ENCODE data around the gene SLC22A2. TPM values are rescaled to one million over a fixed set of nuclear protein-coding genes. Genes with fewer than 3 reads are reported as not detected.

Gene SLC22A2
- total RNA-seq, 2 donors from 2014 or later, result not detected

DNA sequence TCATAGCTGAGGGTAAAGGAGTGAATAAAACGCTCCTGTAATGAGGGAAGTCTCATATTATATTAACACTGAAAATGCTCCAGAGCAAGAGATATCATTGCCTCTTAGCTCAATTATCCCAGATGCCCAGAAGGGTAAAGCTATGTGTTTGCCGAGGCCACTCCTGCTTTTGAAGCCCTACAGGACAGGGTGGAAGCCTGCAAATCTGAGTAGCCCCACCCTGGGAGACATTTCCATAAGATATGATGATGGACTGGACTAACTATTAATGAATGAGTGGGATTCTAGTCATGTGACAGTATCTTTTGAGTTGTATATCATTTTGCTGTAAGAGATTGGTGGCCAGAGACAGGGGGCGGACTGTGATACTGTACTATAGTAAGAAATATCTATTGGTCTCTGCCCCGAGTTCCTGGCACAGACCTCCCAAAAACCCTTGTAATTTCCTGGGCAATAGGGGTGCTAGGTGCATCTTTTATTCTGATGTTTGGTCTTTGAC lies 10.5 kb upstream of the SLC22A2 start:
- H3K27me3 Mint-ChIP-seq, result peaks cover 19% of the 10 kb centered on the region
- H3K36me3 Mint-ChIP-seq (ENCODE audit: low read depth), result no peaks in the 10 kb centered on the region
- H3K9me3 ChIP-seq (ENCODE audit: control insufficient read depth, low read length, poor library complexity, severe bottlenecking), result no peaks in the 10 kb centered on the region
- DNase-seq (no peak), ATAC-seq (no peak)
- no peak overlapping the region for H3K4me3 Mint-ChIP-seq
- peaks cover 9% of the 10 kb centered on the region for H3K4me1 Mint-ChIP-seq
- no peak overlapping the region for H3K27ac Mint-ChIP-seq

DNA sequence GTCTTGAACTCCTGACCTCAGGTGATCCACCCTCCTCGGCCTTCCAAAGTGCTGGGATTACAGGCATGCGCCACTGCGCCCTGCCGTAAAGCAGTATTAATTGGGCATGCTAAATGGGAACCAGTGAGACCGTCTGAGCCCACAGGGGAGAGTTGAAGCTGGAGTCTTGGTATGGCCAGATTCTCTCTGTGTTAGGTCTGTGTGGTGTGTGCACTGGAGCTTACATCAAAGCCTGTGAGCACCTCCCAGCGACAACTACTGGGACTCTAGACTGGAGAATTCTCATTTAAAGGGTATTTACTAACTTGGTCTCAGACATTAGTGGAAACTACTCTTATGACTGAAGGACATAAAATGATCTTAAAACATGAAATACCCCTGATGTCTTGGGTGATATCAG lies 8.5 kb upstream of the SLC22A2 start:
- no peaks in the 10 kb centered on the region for H3K36me3 Mint-ChIP-seq (ENCODE audit: low read depth)
- ATAC-seq (no peak), DNase-seq (no peak)
- H3K4me3 Mint-ChIP-seq, result no peak overlapping the region
- no peak overlapping the region for H3K27ac Mint-ChIP-seq
- H3K4me1 Mint-ChIP-seq, result peaks cover 7% of the 10 kb centered on the region
- H3K9me3 ChIP-seq (ENCODE audit: control insufficient read depth, low read length, poor library complexity, severe bottlenecking), result no peaks in the 10 kb centered on the region
- peaks cover 21% of the 10 kb centered on the region for H3K27me3 Mint-ChIP-seq

DNA sequence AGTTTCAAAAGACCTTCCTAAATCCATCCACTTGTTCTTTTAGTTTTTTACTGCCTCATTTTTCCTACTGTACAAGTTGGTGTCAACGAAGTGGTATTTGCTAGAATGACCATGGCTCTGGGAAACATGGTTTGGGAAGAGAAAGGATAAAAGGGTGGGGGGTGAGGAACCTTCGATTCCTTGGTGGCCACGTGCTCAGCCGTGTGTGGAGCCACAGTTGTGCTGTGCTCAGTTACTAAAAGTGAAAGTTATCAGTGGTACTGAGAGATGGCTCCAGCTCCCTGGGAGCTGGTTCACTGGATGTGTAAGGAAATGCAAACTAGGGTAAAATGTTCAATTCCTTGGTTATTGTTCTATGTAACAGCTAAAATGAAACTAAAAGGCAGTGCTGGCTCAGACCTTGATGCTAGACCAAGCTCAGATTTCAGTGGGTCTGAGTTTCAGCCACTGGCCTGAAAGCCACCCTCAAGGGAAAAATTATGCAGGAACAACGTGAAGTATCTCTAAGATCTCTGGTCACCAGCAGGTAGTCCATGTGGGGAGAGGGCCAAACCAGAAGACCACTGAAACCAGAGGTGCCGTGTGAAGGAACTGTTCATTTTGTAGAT lies 7.4 kb upstream of the SLC22A2 start:
- Mint-ChIP-seq H3K4me1 (peaks cover 7% of the 10 kb centered on the region), H3K4me3 (peak overlapping the region; percentile 9), H3K27ac (no peak overlapping the region), H3K27me3 (peaks cover 24% of the 10 kb centered on the region), H3K36me3 (ENCODE audit: low read depth) (no peaks in the 10 kb centered on the region)
- no peaks in the 10 kb centered on the region for H3K9me3 ChIP-seq (ENCODE audit: control insufficient read depth, low read length, poor library complexity, severe bottlenecking)
- DNase-seq (no peak), ATAC-seq (no peak)

DNA sequence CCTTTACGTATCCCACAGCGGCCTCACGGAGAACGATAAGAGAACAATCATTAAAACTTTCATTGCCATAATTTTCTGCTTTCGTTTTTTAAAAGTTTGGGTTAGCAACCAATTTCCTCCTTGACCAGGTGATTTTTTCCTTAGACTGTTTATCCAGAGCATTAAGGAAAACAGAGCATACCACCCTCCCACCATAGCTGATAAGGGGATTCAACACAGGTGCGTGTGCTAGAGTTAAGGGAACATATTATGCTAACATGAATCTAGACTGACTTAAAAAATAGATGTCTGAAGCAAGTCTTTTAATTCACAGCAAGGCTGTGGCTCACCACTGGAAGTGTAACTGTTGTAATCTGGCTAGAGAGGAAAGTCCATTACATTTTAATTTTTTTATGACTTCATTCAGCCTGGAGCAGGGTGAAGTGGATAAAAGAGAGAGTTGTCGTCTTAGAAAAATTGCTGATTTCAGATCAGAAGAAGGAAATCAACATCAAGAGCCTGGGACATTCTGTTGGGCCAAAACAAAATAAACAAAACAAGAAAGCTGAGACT lies 5.5 kb upstream of the SLC22A2 start:
- H3K4me3 Mint-ChIP-seq, result no peak overlapping the region
- H3K36me3 Mint-ChIP-seq (ENCODE audit: low read depth), result peaks cover 2% of the 10 kb centered on the region
- no peak overlapping the region for H3K27ac Mint-ChIP-seq
- H3K9me3 ChIP-seq (ENCODE audit: control insufficient read depth, low read length, poor library complexity, severe bottlenecking), result no peaks in the 10 kb centered on the region
- H3K4me1 Mint-ChIP-seq, result peaks cover 7% of the 10 kb centered on the region
- ATAC-seq, result no peak
- H3K27me3 Mint-ChIP-seq, result peaks cover 40% of the 10 kb centered on the region
- DNase-seq, result no peak

DNA sequence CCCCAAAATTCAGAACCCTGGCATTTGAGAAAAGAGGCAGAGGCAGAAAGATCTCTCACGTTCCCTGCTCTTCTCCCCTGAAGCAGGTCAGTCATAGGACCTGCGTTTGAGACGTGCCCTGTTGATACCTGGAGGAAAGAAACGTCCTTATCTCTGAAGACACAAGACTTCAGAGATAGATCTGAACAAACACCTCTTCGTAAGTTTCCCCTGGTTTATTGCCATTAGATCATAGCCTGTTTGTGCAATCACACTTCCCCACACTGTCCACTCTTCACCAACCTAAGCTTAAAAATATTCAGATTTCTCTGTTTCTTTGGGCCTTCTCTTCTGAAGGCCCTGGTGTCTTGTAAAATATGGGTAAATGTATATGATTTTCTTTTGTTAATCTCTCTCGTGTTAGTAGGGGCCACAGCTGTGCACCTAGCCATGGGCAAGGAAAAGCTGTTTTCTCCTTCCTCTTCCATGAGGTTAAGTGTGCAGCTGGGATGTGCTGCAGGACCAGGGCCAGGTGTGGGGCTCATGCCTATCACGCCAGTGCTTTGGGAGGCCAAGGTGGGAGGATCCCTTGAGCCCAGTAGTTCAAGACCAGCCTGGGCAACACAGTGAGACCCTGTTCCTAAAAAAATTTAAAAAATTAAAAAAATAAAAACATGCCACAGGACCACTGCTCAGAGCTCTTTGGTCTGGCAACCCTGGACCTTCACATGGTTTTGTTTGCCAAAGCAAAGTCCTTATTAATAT lies 4.7 kb upstream of the SLC22A2 start:
- DNase-seq, result no peak
- no peak for ATAC-seq
- peaks cover 7% of the 10 kb centered on the region for H3K4me1 Mint-ChIP-seq
- no peak overlapping the region for H3K4me3 Mint-ChIP-seq
- H3K36me3 Mint-ChIP-seq (ENCODE audit: low read depth), result peaks cover 2% of the 10 kb centered on the region
- no peaks in the 10 kb centered on the region for H3K9me3 ChIP-seq (ENCODE audit: control insufficient read depth, low read length, poor library complexity, severe bottlenecking)
- no peak overlapping the region for H3K27ac Mint-ChIP-seq
- H3K27me3 Mint-ChIP-seq, result peaks cover 45% of the 10 kb centered on the region

DNA sequence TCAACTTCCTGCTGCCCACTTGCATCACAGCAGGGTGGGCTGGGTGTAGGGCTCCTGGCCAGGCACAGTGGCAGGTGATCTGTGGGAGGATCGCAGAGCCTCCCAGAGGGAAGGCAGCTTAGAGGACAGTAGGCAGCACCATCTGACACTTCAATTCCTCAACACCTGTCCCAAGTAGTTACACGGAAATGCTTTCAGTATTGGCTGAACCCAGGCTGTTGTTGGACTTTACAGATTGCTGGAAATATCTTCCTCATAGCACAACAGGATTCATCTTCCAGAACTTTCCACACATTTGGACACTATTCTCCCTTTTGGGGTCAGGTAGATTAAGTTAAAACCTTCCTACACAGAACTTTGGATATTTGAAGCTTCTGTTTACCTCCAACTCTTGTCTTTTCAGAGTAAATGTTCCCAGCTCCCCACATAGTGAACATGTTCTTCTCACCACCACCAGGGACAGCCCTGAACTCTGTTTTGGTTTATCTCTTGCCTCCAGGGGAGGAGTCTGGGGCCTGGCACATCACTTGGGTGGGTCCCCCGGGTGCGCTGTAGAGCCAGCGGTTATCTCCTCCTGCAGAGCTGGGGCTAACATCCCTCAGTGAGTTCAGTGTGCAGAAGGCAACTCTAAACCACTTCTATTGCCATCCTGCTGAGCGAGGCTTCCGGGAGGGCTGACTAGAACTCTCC lies 3.5 kb upstream of the SLC22A2 start:
- no peaks in the 10 kb centered on the region for H3K9me3 ChIP-seq (ENCODE audit: control insufficient read depth, low read length, poor library complexity, severe bottlenecking)
- Mint-ChIP-seq H3K27ac (no peak overlapping the region), H3K4me3 (no peak overlapping the region), H3K4me1 (peaks cover 7% of the 10 kb centered on the region), H3K27me3 (peaks cover 47% of the 10 kb centered on the region), H3K36me3 (ENCODE audit: low read depth) (peaks cover 2% of the 10 kb centered on the region)
- DNase-seq, result no peak
- no peak for ATAC-seq

DNA sequence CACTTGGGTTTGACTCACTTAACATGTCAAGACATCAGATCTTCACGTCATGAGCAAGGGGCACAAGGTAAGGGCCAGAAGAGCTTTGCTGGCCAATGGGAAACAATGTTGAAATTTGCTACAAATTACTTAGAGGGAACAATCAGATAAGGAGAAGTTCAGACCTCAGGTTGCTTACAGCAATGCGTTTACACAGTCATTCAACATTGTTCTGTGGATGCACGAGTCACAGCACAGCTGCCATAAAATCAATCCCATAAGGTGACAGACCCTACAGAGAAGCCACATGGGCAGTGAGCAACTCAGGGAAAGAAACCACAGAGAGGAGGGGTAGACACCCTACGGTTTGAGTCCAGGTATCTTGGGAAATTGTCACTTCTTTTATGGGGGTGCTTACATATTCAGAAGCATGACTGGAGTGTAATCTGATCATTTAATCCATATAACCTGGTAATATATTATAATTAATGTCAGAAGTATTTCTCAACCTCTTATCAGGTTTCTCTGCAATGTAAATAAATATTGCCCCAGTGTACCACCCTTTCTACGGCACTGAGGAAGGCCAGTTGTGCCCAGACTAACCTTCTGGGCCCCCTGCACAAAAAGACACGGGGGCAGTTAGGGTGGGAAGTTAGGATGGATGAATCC lies 2.3 kb upstream of the SLC22A2 start:
- no peaks in the 10 kb centered on the region for H3K9me3 ChIP-seq (ENCODE audit: control insufficient read depth, low read length, poor library complexity, severe bottlenecking)
- Mint-ChIP-seq H3K36me3 (ENCODE audit: low read depth) (peaks cover 2% of the 10 kb centered on the region), H3K4me1 (peaks cover 3% of the 10 kb centered on the region), H3K4me3 (no peak overlapping the region), H3K27me3 (peaks cover 56% of the 10 kb centered on the region), H3K27ac (no peak overlapping the region)
- ATAC-seq, result no peak
- no peak for DNase-seq

DNA sequence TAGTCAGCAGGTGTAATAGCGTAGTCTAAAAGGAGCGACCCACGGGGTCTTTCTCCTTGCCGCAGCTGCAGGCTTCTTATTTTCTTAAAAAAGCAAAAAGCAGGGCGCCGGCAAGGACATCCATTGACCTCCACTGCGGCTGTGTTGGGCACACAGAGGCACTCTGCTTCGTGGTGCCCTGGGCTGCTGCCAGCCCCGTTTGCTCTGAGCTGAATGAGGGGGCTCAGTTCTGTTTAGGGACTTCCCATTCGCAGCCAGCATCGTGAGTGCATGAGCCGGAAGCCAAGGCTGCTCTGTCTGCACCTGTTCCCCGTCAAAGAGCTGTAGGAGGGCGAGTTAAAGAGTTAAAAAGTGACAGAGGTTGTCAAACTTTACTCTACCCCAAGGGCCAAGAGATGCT lies 1.7 kb upstream of the SLC22A2 start:
- Mint-ChIP-seq H3K27me3 (peaks cover 61% of the 10 kb centered on the region), H3K4me3 (no peak overlapping the region), H3K4me1 (no peaks in the 10 kb centered on the region), H3K36me3 (ENCODE audit: low read depth) (peaks cover 2% of the 10 kb centered on the region), H3K27ac (no peak overlapping the region)
- no peaks in the 10 kb centered on the region for H3K9me3 ChIP-seq (ENCODE audit: control insufficient read depth, low read length, poor library complexity, severe bottlenecking)
- ATAC-seq, result no peak
- no peak for DNase-seq

GRCh38 chr6:160259598-160259997 lies 977 bp upstream of the SLC22A2 start:
- Mint-ChIP-seq H3K4me3 (no peak overlapping the region), H3K27me3 (peaks cover 67% of the 10 kb centered on the region), H3K27ac (no peak overlapping the region), H3K4me1 (no peaks in the 10 kb centered on the region), H3K36me3 (ENCODE audit: low read depth) (peaks cover 2% of the 10 kb centered on the region)
- no peak for ATAC-seq
- no peaks in the 10 kb centered on the region for H3K9me3 ChIP-seq (ENCODE audit: control insufficient read depth, low read length, poor library complexity, severe bottlenecking)
- no peak for DNase-seq

DNA sequence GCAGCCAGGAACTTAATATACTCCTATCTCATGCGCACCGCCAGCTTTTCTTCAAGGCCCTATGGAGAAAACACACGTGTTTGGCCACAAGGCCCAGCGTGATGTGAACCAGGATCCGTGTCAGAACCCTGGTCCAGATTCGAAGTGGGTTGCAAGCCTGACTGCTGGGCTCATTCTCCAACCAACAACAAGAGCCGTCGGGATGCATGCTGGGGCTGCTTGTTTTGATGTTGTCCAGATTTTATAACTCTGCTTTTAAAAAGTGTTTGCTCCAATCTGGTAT lies 463 bp upstream of the SLC22A2 start:
- peaks cover 72% of the 10 kb centered on the region for H3K27me3 Mint-ChIP-seq
- ATAC-seq, result no peak
- H3K4me3 Mint-ChIP-seq, result no peak overlapping the region
- H3K9me3 ChIP-seq (ENCODE audit: control insufficient read depth, low read length, poor library complexity, severe bottlenecking), result no peaks in the 10 kb centered on the region
- no peak for DNase-seq
- no peaks in the 10 kb centered on the region for H3K4me1 Mint-ChIP-seq
- H3K36me3 Mint-ChIP-seq (ENCODE audit: low read depth), result peaks cover 2% of the 10 kb centered on the region
- no peak overlapping the region for H3K27ac Mint-ChIP-seq

- Mint-ChIP-seq H3K27me3 (peaks cover 66% of the 10 kb centered on the region), H3K4me1 (no peaks in the 10 kb centered on the region), H3K27ac (no peak overlapping the region), H3K4me3 (no peak overlapping the region), H3K36me3 (ENCODE audit: low read depth) (peaks cover 2% of the 10 kb centered on the region)
- ATAC-seq, result no peak
- no peaks in the 10 kb centered on the region for H3K9me3 ChIP-seq (ENCODE audit: control insufficient read depth, low read length, poor library complexity, severe bottlenecking)
- DNase-seq, result no peak
Measured at GRCh38 chr6:160256445-160256844, 2.2 kb downstream of the SLC22A2 start.

GRCh38 chr6:160254467-160255312 lies 3.9 kb downstream of the SLC22A2 start:
- DNase-seq, result no peak
- Mint-ChIP-seq H3K4me1 (no peaks in the 10 kb centered on the region), H3K27ac (no peak overlapping the region), H3K36me3 (ENCODE audit: low read depth) (peaks cover 2% of the 10 kb centered on the region), H3K4me3 (no peak overlapping the region), H3K27me3 (peaks cover 56% of the 10 kb centered on the region)
- H3K9me3 ChIP-seq (ENCODE audit: control insufficient read depth, low read length, poor library complexity, severe bottlenecking), result no peaks in the 10 kb centered on the region
- no peak for ATAC-seq

All from T-helper 17 cell (primary cell).